Endothelial cell of umbilical vein (primary cell): ENCODE data around the gene METRN. TPM values are rescaled to one million over a fixed set of nuclear protein-coding genes. Genes with fewer than 3 reads are reported as not detected.

Experiments used
- BruUV-seq: library from RNA; stranded (reverse); fragments of 400-500 nt; replicated peaks from 2 replicates; lab custom pipeline; 2021; lab: Mats Ljungman, UMichigan
- CTCF ChIA-PET: fragments of 300-600, 350-600 bp; sonication (Branson Sonifier 250); formaldehyde crosslinking; loops from one replicate; lab custom pipeline; 2021; ENCODE audit warnings: antibody characterized with exemption, inconsistent platforms; lab: Charles Lee
- POLR2A ChIA-PET: fragments of 300-600, 350-600 bp; sonication (Branson Sonifier 250); formaldehyde crosslinking; loops from one replicate; lab custom pipeline; 2021; ENCODE audit warnings: antibody characterized with exemption, inconsistent platforms; lab: Charles Lee
- DNase-seq: peaks from one replicate; pipeline ENCODE4 v3.0.0-alpha.2; 2011; ENCODE audit warnings: low read depth, low spot score
- FAIRE-seq: peaks from 2 replicates; lab custom pipeline; 2011; peaks lifted over from hg19 to GRCh38; lab: Jason Lieb, UNC
- H2AFZ ChIP-seq: 2 replicates; pipeline ENCODE4 v1.6.0; 2012; ENCODE audit warnings: low read depth, low read length, control low read depth, inconsistent platforms
- H3K27ac ChIP-seq: 2 replicates; pipeline ENCODE4 v1.5.1; 2011; ENCODE audit warnings: low read depth, mild to moderate bottlenecking, control low read depth, low read length, moderate library complexity; ENCODE audit not compliant: insufficient read depth
- H3K27me3 ChIP-seq, 2 experiments: 2 replicates each; pipeline versions ENCODE4 v1.6.0 to v1.6.1; 2011; ENCODE audit warnings: low read length in 2 of 2, mixed read lengths in 1 of 2; ENCODE audit not compliant: control insufficient read depth in 2 of 2, insufficient read depth in 2 of 2
- H3K36me3 ChIP-seq, 2 experiments: 2 replicates in 1 of 2; 3 replicates in 1 of 2; pipeline ENCODE4 v1.5.1; 2011; ENCODE audit warnings: low read length in 2 of 2, mild to moderate bottlenecking in 1 of 2, moderate library complexity in 1 of 2; ENCODE audit not compliant: control insufficient read depth in 2 of 2, insufficient read depth in 2 of 2; ENCODE audit errors: extremely low read depth in 1 of 2
- H3K4me1 ChIP-seq: 3 replicates; pipeline ENCODE4 v1.5.1; 2011; ENCODE audit warnings: mild to moderate bottlenecking, low read length; ENCODE audit not compliant: control insufficient read depth, insufficient read depth; ENCODE audit errors: extremely low read depth
- H3K4me2 ChIP-seq: 2 replicates; pipeline ENCODE4 v1.6.1; 2011; ENCODE audit warnings: low read length, control low read depth, mixed read lengths; ENCODE audit not compliant: insufficient read depth
- H3K4me3 ChIP-seq, 3 experiments: fragments of 200-600 bp in 1 of 3; sonication (generic), shearing (Covaris generic) in 1 of 3; replicated peaks in 1 of 3; 2 replicates each; pipeline ENCODE4 v1.5.1; 2011 to 2016; ENCODE audit warnings: control low read depth in 3 of 3, low read length in 3 of 3, mild to moderate bottlenecking in 2 of 3, inconsistent platforms in 1 of 3, low read depth in 1 of 3, moderate library complexity in 1 of 3; ENCODE audit not compliant: insufficient read depth in 1 of 3
- H3K79me2 ChIP-seq: 2 replicates; pipeline ENCODE4 v1.6.0; 2012; ENCODE audit warnings: low read length, inconsistent platforms; ENCODE audit not compliant: control insufficient read depth, insufficient read depth
- H3K9ac ChIP-seq: replicated peaks from 2 replicates; pipeline ENCODE3; 2011; ENCODE audit warnings: low read length, control low read depth; ENCODE audit not compliant: insufficient read depth; ENCODE audit errors: extremely low read depth
- H3K9me1 ChIP-seq: replicated peaks from 3 replicates; pipeline ENCODE4 v1.6.0; 2011; ENCODE audit warnings: mild to moderate bottlenecking, low read length; ENCODE audit not compliant: control insufficient read depth, insufficient read depth; ENCODE audit errors: extremely low read depth
- H3K9me3 ChIP-seq: replicated peaks from 2 replicates; pipeline ENCODE4 v1.5.1; 2012; ENCODE audit warnings: low read length, inconsistent platforms; ENCODE audit not compliant: control insufficient read depth, insufficient read depth
- H4K20me1 ChIP-seq: replicated peaks from 2 replicates; pipeline ENCODE3; 2011; ENCODE audit warnings: mild to moderate bottlenecking, low read length; ENCODE audit not compliant: control insufficient read depth, insufficient read depth; ENCODE audit errors: extremely low read depth
- EZH2 ChIP-seq: IDR thresholded peaks from 2 replicates; pipeline ENCODE4 v1.6.1; 2012; ENCODE audit warnings: borderline replicate concordance, low read depth, mild to moderate bottlenecking, moderate library complexity, low read length, inconsistent platforms; ENCODE audit not compliant: severe bottlenecking
- FOS ChIP-seq: IDR thresholded peaks from 2 replicates; pipeline ENCODE4 v1.6.1; 2011; ENCODE audit warnings: mild to moderate bottlenecking, low read length, moderate library complexity, borderline replicate concordance; ENCODE audit not compliant: insufficient read depth
- GATA2 ChIP-seq: IDR thresholded peaks from 2 replicates; pipeline ENCODE4 v1.7.0; 2011; ENCODE audit warnings: low read depth, mild to moderate bottlenecking, moderate library complexity, mixed read lengths, low read length; ENCODE audit not compliant: insufficient read length, insufficient read depth
- JUN ChIP-seq: IDR thresholded peaks from 2 replicates; pipeline ENCODE4 v1.6.1; 2011; ENCODE audit warnings: borderline replicate concordance, low read depth; ENCODE audit not compliant: insufficient read length, insufficient read depth
- MYC ChIP-seq: IDR thresholded peaks from one replicate; pipeline ENCODE4 v1.6.1; 2011; ENCODE audit warnings: mild to moderate bottlenecking, low read depth, low read length
- POLR2A ChIP-seq: IDR thresholded peaks from 2 replicates; pipeline ENCODE4 v1.6.1; 2012; ENCODE audit warnings: low read depth, mild to moderate bottlenecking, control low read depth, low read length
- POLR2AphosphoS5 ChIP-seq: IDR thresholded peaks from 2 replicates; pipeline ENCODE4 v1.6.1; 2012; ENCODE audit warnings: low read depth, mild to moderate bottlenecking, control low read depth, low read length, moderate library complexity; ENCODE audit not compliant: insufficient read depth
- dilution Hi-C: fragments of 300-500 bp; cut with MboI; formaldehyde crosslinking; loops from one replicate; pipeline ENCODE4 v1.15.0; 2019; ENCODE audit warnings: low sequenced_read_pairs; ENCODE audit not compliant: extremely low pct_ligation_motif_present
- intact Hi-C: fragments of 100-400 bp; cut with micrococcal nuclease; formaldehyde crosslinking; loops from one replicate; pipeline ENCODE4 v1.10.0; 2022
- polyA plus RNA-seq, 4 experiments: library from polyadenylated mRNA; depleted of rRNA in 3 of 4; stranded (reverse) in 3 of 4; unstranded in 1 of 4; fragments of >200 nt; gene quantifications; 2 replicates each; pipeline versions ENCODE4 v1.2.1 to v1.2.3, GENCODE V29; 2011 to 2012; ENCODE audit warnings: missing spikeins in 1 of 4
- total RNA-seq: library from RNA; stranded (reverse); gene quantifications from 2 replicates; pipeline ENCODE4 v1.2.3, GENCODE V29; 2021
- TF ChIP-seq, protein P1 (sequence below): IDR thresholded peaks from 2 replicates; pipeline ENCODE4 v1.6.1; 2011; ENCODE audit not compliant: insufficient read depth, insufficient read length
- TF ChIP-seq, protein P2 (sequence below), 2 donors: IDR thresholded peaks; 1 replicate in 1 of 2; 2 replicates in 1 of 2; pipeline ENCODE4 v1.5.1; 2011; ENCODE audit warnings: low read length in 2 of 2, mild to moderate bottlenecking in 2 of 2, moderate library complexity in 2 of 2, control low read depth in 1 of 2, inconsistent platforms in 1 of 2, low read depth in 1 of 2; ENCODE audit not compliant: insufficient read depth in 1 of 2; ENCODE audit errors: extremely low read depth in 1 of 2

Gene METRN
- total and polyA plus RNA-seq, 2 donors (not counting 3 experiments of a cell fraction or from before 2014, with no cell fraction given), result 10.0 to 16.1 TPM

DNA sequence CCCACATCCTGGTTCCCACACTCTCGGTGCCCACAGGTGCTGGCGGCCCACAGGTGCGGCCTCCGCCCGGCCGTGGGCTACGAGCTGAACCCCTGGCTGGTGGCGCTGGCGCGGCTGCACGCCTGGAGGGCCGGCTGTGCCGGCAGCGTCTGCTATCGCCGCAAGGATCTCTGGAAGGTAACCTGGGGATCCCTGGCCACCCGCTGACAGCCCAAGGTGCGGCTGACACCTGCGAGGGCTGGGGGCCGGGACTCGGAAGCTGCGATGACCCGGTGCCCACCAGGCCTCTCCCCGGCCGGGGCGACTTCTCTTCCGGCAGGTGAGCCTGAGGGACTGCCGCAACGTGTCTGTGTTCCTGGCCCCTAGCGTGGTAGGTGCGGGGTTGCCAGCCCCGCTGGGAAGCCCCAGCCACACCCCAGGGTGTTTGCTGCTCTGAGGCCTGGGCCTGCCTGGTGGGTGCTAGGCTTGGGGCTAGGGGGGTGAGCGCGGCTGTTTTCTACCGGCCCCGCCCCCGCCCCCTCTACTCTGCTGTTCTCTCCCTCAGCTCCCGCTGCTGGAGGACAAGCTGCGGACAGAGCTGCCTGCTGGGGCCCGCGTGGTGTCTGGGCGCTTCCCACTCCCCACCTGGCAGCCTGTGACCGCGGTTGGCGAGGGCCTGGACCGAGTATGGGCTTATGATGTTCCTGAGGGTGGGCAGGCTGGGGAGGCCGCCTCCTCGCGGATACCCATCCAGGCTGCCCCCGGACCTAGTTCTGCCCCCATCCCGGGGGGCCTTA is 7.0 kb downstream of the METRN start:
- dilution Hi-C loops (no loop called here), intact Hi-C loops (no loop called here)
- peak overlapping the region in 1 of 3 experiments; percentile 56 for H3K4me3 ChIP-seq
- no peaks in the 10 kb centered on the region for H4K20me1 ChIP-seq
- H3K27me3 ChIP-seq, result no peaks in the 10 kb centered on the region
- H2AFZ ChIP-seq, result no peak overlapping the region
- ChIA-PET POLR2A (interaction anchor here (1.4 kb wide), 1 partner anchor 15 kb away, joined by 3 read pairs; no protein-coding TSS in a partner anchor), CTCF (interaction anchor here (0.7 to 2.6 kb wide), 6 partner anchors 10 to 66 kb away, joined by 3 to 17 read pairs (median 5); partner anchors contain the start of genes CHTF18, RPUSD1 and WDR24)
- H3K36me3 ChIP-seq, result no peaks in the 10 kb centered on the region
- no peaks in the 10 kb centered on the region for H3K9me1 ChIP-seq
- peak overlapping the region; percentile 58 for H3K4me2 ChIP-seq
- no peak overlapping the region for H3K27ac ChIP-seq
- FAIRE-seq (no peak), DNase-seq (no peak)
- no peak overlapping the region for H3K9ac ChIP-seq
- H3K9me3 ChIP-seq, result no peaks in the 10 kb centered on the region
- no peak for TF ChIP-seq MYC
- no peak for TF ChIP-seq FOS
- no peak for TF ChIP-seq JUN
- no peak for TF ChIP-seq POLR2A
- TF ChIP-seq GATA2, result no peak
- no peak for TF ChIP-seq EZH2
- TF ChIP-seq, protein P1, sequence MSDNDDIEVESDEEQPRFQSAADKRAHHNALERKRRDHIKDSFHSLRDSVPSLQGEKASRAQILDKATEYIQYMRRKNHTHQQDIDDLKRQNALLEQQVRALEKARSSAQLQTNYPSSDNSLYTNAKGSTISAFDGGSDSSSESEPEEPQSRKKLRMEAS, result no peak
- no peak for TF ChIP-seq POLR2AphosphoS5
- TF ChIP-seq, protein P2, sequence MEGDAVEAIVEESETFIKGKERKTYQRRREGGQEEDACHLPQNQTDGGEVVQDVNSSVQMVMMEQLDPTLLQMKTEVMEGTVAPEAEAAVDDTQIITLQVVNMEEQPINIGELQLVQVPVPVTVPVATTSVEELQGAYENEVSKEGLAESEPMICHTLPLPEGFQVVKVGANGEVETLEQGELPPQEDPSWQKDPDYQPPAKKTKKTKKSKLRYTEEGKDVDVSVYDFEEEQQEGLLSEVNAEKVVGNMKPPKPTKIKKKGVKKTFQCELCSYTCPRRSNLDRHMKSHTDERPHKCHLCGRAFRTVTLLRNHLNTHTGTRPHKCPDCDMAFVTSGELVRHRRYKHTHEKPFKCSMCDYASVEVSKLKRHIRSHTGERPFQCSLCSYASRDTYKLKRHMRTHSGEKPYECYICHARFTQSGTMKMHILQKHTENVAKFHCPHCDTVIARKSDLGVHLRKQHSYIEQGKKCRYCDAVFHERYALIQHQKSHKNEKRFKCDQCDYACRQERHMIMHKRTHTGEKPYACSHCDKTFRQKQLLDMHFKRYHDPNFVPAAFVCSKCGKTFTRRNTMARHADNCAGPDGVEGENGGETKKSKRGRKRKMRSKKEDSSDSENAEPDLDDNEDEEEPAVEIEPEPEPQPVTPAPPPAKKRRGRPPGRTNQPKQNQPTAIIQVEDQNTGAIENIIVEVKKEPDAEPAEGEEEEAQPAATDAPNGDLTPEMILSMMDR (IDR thresholded peaks at IDR 0.05; ENCODE audit: extremely low read depth in 1 of 2, insufficient read depth in 1 of 2, low read depth in 1 of 2, low read length in 2 of 2), result no peak
- no TSS peak for BruUV-seq
- peaks cover 17% of the 10 kb centered on the region for H3K4me1 ChIP-seq
- no peaks in the 10 kb centered on the region for H3K79me2 ChIP-seq
